ENCODE data around the gene DYRK1A.

DYRK1A gene

DNA sequence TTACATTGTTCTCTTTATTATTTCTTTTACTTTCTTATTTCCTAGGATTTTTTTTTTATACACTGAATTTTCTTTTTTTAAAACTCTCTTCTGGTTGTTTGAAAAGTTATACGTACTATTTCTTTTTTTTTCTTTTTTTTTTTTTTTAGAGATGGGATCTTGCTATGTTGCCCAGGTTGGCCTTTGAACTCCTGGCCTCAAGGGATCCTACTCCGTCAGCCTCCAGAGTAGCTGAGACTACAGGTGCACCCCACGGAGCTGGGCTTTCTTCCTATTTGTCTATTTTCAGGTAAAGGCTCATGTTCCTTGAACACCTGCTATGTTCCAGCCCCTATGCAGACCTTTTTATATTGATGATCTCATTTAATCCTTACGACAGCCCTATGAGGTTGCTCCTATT is 29.4 kb upstream of the DYRK1A start:
- H3K9me3 ChIP-seq (replicated peaks; ENCODE audit: insufficient read depth, low read length) = no peaks in the 10 kb centered on the region
- H2AFZ ChIP-seq (ENCODE audit: low read length) = no peak overlapping the region
- H3K27ac ChIP-seq (ENCODE audit: low read length) = no peak overlapping the region
- no peak for DNase-seq
- no peak overlapping the region for H3K9ac ChIP-seq (ENCODE audit: low read length)
- H3K79me2 ChIP-seq (ENCODE audit: low read length) = no peaks in the 10 kb centered on the region
- no peaks in the 10 kb centered on the region for H3K36me3 ChIP-seq (replicated peaks; ENCODE audit: insufficient read depth, low read length)
- no peaks in the 10 kb centered on the region for H3K9me2 ChIP-seq (replicated peaks; ENCODE audit: insufficient read depth, low read length)
- no peaks in the 10 kb centered on the region for H3K4me1 ChIP-seq (ENCODE audit: low read length)
- no peak overlapping the region for H3K4me2 ChIP-seq (ENCODE audit: low read depth, low read length)
- no peaks in the 10 kb centered on the region for H3K27me3 ChIP-seq (replicated peaks; ENCODE audit: insufficient read depth, low read length)
- H4K20me1 ChIP-seq (ENCODE audit: insufficient read depth, low read length) = no peaks in the 10 kb centered on the region
- H3K4me3 ChIP-seq (ENCODE audit: low read length) = no peak overlapping the region
- no peaks in the 10 kb centered on the region for H3F3A ChIP-seq (ENCODE audit: insufficient read depth, low read length)
- TF ChIP-seq EZH2 (optimal IDR thresholded peaks at IDR 0.05; ENCODE audit: low read depth, low read length) (no peak), EZH2phosphoT487 (IDR thresholded peaks at IDR 0.05; ENCODE audit: low read length) (no peak)
- TF ChIP-seq, protein P1, sequence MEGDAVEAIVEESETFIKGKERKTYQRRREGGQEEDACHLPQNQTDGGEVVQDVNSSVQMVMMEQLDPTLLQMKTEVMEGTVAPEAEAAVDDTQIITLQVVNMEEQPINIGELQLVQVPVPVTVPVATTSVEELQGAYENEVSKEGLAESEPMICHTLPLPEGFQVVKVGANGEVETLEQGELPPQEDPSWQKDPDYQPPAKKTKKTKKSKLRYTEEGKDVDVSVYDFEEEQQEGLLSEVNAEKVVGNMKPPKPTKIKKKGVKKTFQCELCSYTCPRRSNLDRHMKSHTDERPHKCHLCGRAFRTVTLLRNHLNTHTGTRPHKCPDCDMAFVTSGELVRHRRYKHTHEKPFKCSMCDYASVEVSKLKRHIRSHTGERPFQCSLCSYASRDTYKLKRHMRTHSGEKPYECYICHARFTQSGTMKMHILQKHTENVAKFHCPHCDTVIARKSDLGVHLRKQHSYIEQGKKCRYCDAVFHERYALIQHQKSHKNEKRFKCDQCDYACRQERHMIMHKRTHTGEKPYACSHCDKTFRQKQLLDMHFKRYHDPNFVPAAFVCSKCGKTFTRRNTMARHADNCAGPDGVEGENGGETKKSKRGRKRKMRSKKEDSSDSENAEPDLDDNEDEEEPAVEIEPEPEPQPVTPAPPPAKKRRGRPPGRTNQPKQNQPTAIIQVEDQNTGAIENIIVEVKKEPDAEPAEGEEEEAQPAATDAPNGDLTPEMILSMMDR (IDR thresholded peaks at IDR 0.05; ENCODE audit: low read length) = no peak

DNA sequence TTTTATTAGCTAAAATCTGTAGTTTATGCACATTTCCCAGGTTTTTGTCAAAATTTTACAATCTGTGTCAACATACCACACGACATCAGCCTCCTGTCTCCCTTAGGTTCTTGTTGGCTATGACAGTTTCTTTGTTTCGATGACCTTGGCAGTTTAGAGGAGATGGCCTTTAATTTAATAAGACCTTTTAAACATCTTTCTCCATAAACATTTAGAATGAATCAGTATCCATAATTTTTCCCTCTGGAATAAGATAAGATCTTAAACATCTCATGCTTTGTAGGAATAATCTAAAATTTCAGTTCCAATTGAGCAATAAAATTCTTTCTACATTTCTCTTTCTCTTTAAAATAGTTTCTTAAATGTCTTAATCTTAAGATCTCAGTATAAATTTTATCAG is 28.7 kb upstream of the DYRK1A start:
- Histone ChIP-seq H3K79me2 (ENCODE audit: low read length) (no peaks in the 10 kb centered on the region), H3K4me2 (ENCODE audit: low read depth, low read length) (no peak overlapping the region), H3K4me3 (ENCODE audit: low read length) (no peak overlapping the region), H3K27me3 (replicated peaks; ENCODE audit: insufficient read depth, low read length) (no peaks in the 10 kb centered on the region), H3F3A (ENCODE audit: insufficient read depth, low read length) (no peaks in the 10 kb centered on the region), H3K9me3 (replicated peaks; ENCODE audit: insufficient read depth, low read length) (no peaks in the 10 kb centered on the region), H3K4me1 (ENCODE audit: low read length) (no peaks in the 10 kb centered on the region), H3K9ac (ENCODE audit: low read length) (no peak overlapping the region), H4K20me1 (ENCODE audit: insufficient read depth, low read length) (no peaks in the 10 kb centered on the region), H3K9me2 (replicated peaks; ENCODE audit: insufficient read depth, low read length) (no peaks in the 10 kb centered on the region), H3K36me3 (replicated peaks; ENCODE audit: insufficient read depth, low read length) (no peaks in the 10 kb centered on the region), H2AFZ (ENCODE audit: low read length) (no peak overlapping the region), H3K27ac (ENCODE audit: low read length) (no peak overlapping the region)
- DNase-seq = no peak
- TF ChIP-seq EZH2 (optimal IDR thresholded peaks at IDR 0.05; ENCODE audit: low read depth, low read length) = no peak
- TF ChIP-seq, protein P1 (IDR thresholded peaks at IDR 0.05; ENCODE audit: low read length) = no peak
- TF ChIP-seq EZH2phosphoT487 (IDR thresholded peaks at IDR 0.05; ENCODE audit: low read length) = no peak

DNA sequence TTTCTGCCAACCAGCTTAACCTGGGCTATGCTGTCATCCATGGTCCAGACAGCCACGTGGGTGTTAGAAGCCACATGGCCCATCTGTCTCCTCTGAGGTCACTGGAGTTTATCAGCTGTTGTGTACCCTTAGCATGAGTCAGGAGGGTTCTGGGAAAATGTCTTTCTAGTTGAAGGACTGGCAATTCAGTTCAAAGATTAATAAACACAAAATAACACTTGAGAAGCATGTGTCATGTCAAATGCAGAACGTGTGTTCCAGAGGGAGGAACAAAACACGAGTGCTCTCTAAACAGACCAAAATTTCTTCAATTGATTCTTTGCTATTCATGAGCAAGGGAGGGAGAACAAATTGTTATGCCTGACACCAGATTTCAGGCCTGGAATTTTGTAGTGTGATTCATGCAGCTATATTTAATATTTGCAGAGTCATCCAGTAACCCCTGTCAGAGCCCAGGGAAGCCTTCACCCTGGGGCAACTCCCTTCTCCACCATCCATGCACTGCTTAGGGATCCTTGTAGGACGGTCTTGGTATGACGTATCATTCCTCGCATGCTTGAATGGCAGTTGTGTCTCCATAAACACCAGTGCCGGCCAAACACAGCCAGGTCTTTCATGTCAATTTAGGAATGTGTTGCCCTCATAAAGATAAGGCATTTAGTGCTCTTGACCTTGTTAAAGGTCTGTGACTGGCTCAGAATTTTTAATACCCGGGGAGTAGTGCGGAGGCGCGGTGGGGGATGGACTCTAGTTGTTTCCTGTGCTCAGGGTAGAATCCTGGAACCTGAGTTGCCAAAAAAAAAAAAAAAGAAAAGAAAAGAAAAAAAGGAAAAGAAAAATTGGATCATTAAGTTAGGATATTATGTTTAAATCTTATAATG is 27.7 kb upstream of the DYRK1A start:
- Histone ChIP-seq H3F3A (ENCODE audit: insufficient read depth, low read length) (no peaks in the 10 kb centered on the region), H4K20me1 (ENCODE audit: insufficient read depth, low read length) (no peaks in the 10 kb centered on the region), H3K4me2 (ENCODE audit: low read depth, low read length) (no peak overlapping the region), H3K9ac (ENCODE audit: low read length) (no peak overlapping the region), H3K36me3 (replicated peaks; ENCODE audit: insufficient read depth, low read length) (no peaks in the 10 kb centered on the region), H3K4me1 (ENCODE audit: low read length) (no peaks in the 10 kb centered on the region), H3K4me3 (ENCODE audit: low read length) (no peak overlapping the region), H2AFZ (ENCODE audit: low read length) (no peak overlapping the region), H3K27me3 (replicated peaks; ENCODE audit: insufficient read depth, low read length) (no peaks in the 10 kb centered on the region), H3K27ac (ENCODE audit: low read length) (no peak overlapping the region), H3K79me2 (ENCODE audit: low read length) (no peaks in the 10 kb centered on the region), H3K9me3 (replicated peaks; ENCODE audit: insufficient read depth, low read length) (no peaks in the 10 kb centered on the region), H3K9me2 (replicated peaks; ENCODE audit: insufficient read depth, low read length) (no peaks in the 10 kb centered on the region)
- DNase-seq = no peak
- TF ChIP-seq, protein P1 (IDR thresholded peaks at IDR 0.05; ENCODE audit: low read length) = no peak
- TF ChIP-seq EZH2phosphoT487 (IDR thresholded peaks at IDR 0.05; ENCODE audit: low read length) (no peak), EZH2 (optimal IDR thresholded peaks at IDR 0.05; ENCODE audit: low read depth, low read length) (no peak)

Data from MM.1S (cell line).